CD14-positive monocyte (primary cell): Measurements from ENCODE around the gene CACNA1C. TPM values are rescaled to one million over a fixed set of nuclear protein-coding genes. Genes with fewer than 3 reads are reported as not detected.

ENCODE experiments used
- DNase-seq, 3 donors: peaks; one replicate each; pipeline ENCODE4 v3.0.0-alpha.2; 2011 to 2022
- H2AFZ ChIP-seq: 2 replicates; pipeline ENCODE4 v1.6.0; 2012; ENCODE audit warnings: mild to moderate bottlenecking, low read depth, low read length, inconsistent platforms; ENCODE audit not compliant: insufficient read depth, poor library complexity, severe bottlenecking
- H3K27ac ChIP-seq, 2 donors: 1 replicate in 1 of 2; 2 replicates in 1 of 2; pipeline ENCODE4 v1.5.1; 2012 to 2013; ENCODE audit warnings: low read length in 2 of 2, control low read depth in 1 of 2, inconsistent platforms in 1 of 2, low read depth in 1 of 2, mild to moderate bottlenecking in 1 of 2
- H3K27me3 ChIP-seq, 2 donors: one replicate each; pipeline versions ENCODE4 v1.6.0 to v1.6.1; 2011 to 2013; ENCODE audit warnings: low read length in 2 of 2; ENCODE audit not compliant: control insufficient read depth in 2 of 2, insufficient read depth in 2 of 2
- H3K36me3 ChIP-seq, 2 donors: replicated peaks in 1 of 2; 1 replicate in 1 of 2; 2 replicates in 1 of 2; pipeline versions ENCODE4 v1.5.1 to v1.6.1; 2012 to 2013; ENCODE audit warnings: low read length in 2 of 2, control low read depth in 1 of 2, inconsistent platforms in 1 of 2, mild to moderate bottlenecking in 1 of 2; ENCODE audit not compliant: insufficient read depth in 2 of 2, control insufficient read depth in 1 of 2
- H3K4me1 ChIP-seq, 2 donors: 1 replicate in 1 of 2; 2 replicates in 1 of 2; pipeline versions ENCODE4 v1.5.1 to v1.6.1; 2012 to 2013; ENCODE audit warnings: low read length in 2 of 2, control low read depth in 1 of 2, inconsistent platforms in 1 of 2, mild to moderate bottlenecking in 1 of 2, moderate library complexity in 1 of 2; ENCODE audit not compliant: insufficient read depth in 2 of 2, control insufficient read depth in 1 of 2
- H3K4me2 ChIP-seq: replicated peaks from 2 replicates; pipeline ENCODE3; 2012; ENCODE audit warnings: low read length, moderate library complexity, mild to moderate bottlenecking; ENCODE audit not compliant: poor library complexity, severe bottlenecking; ENCODE audit errors: extremely low read depth
- H3K4me3 ChIP-seq, 3 experiments: fragments of 200-600 bp in 1 of 3; sonication (generic) in 1 of 3; replicated peaks in 1 of 3; 1 replicate in 2 of 3; 2 replicates in 1 of 3; pipeline ENCODE4 v1.5.1; 2011 to 2013; ENCODE audit warnings: low read length in 3 of 3, mild to moderate bottlenecking in 3 of 3, control low read depth in 2 of 3, low read depth in 2 of 3, inconsistent platforms in 1 of 3, moderate library complexity in 1 of 3
- H3K79me2 ChIP-seq: 2 replicates; pipeline ENCODE4 v1.6.0; 2012; ENCODE audit warnings: mild to moderate bottlenecking, control low read depth, inconsistent platforms, low read length, moderate library complexity; ENCODE audit not compliant: insufficient read depth
- H3K9ac ChIP-seq: 2 replicates; pipeline ENCODE4 v1.6.0; 2017; ENCODE audit warnings: low read length, mild to moderate bottlenecking; ENCODE audit not compliant: insufficient read depth, poor library complexity, severe bottlenecking
- H3K9me3 ChIP-seq, 2 donors: replicated peaks in 1 of 2; 1 replicate in 1 of 2; 2 replicates in 1 of 2; pipeline versions ENCODE4 v1.5.1 to v1.6.1; 2012 to 2013; ENCODE audit warnings: low read length in 2 of 2, control low read depth in 1 of 2; ENCODE audit not compliant: control insufficient read depth in 1 of 2, insufficient read depth in 1 of 2
- H4K20me1 ChIP-seq: 2 replicates; pipeline ENCODE4 v1.6.0; 2012; ENCODE audit warnings: mild to moderate bottlenecking, low read length, control low read depth, moderate library complexity; ENCODE audit not compliant: insufficient read depth
- H3K27ac Mint-ChIP-seq, 7 donors: one replicate each; pipeline ENCODE4 v1.8.0; 2020; ENCODE audit warnings: mild to moderate bottlenecking in 7 of 7, mixed read lengths in 7 of 7, moderate library complexity in 6 of 7, inconsistent platforms in 2 of 7
- H3K27me3 Mint-ChIP-seq, 3 donors: one replicate each; pipeline ENCODE4 v1.8.0; 2021 to 2022; ENCODE audit warnings: low read depth in 3 of 3, mild to moderate bottlenecking in 3 of 3, mixed read lengths in 3 of 3, moderate library complexity in 3 of 3, inconsistent platforms in 1 of 3
- H3K36me3 Mint-ChIP-seq, 2 donors: one replicate each; pipeline ENCODE4 v1.8.0; 2020; ENCODE audit warnings: mixed read lengths in 2 of 2, inconsistent platforms in 1 of 2, mild to moderate bottlenecking in 1 of 2
- H3K4me1 Mint-ChIP-seq: one replicate; pipeline ENCODE4 v1.8.0; 2020; ENCODE audit warnings: mild to moderate bottlenecking, mixed read lengths
- H3K4me3 Mint-ChIP-seq, 2 donors: one replicate each; pipeline ENCODE4 v1.8.0; 2020; ENCODE audit warnings: mild to moderate bottlenecking in 2 of 2, mixed read lengths in 2 of 2, moderate library complexity in 1 of 2
- H3K9me3 Mint-ChIP-seq, 7 donors: one replicate each; pipeline ENCODE4 v1.8.0; 2020 to 2022; ENCODE audit warnings: mixed read lengths in 7 of 7, mild to moderate bottlenecking in 6 of 7, moderate library complexity in 6 of 7, inconsistent platforms in 2 of 7
- CTCF ChIP-seq: fragments of 200-600 bp; IDR thresholded peaks from one replicate; pipeline ENCODE4 v1.8.0; 2022; ENCODE audit warnings: antibody characterized with exemption, mild to moderate bottlenecking
- WGBS: methylation state at CpG from one replicate; pipeline ENCODE4 v1.1.5; 2013; ENCODE audit warnings: missing lambda C conversion rate; ENCODE audit not compliant: insufficient coverage; 5-methylcytosine and 5-hydroxymethylcytosine counted together
- intact Hi-C, 2 donors: fragments of 100-400 bp; cut with micrococcal nuclease; formaldehyde crosslinking; loops; one replicate each; pipeline versions ENCODE4 v1.15.0 to v1.15.1; 2023
- polyA plus RNA-seq, 3 donors: library from polyadenylated mRNA; depleted of rRNA in 1 of 3; unstranded in 2 of 3; stranded (reverse) in 1 of 3; fragments of 300-500 nt in 2 of 3; fragments of >200 nt in 1 of 3; fragmentation: Illumina TruSeq in 2 of 3; gene quantifications; 1 replicate in 2 of 3; 2 replicates in 1 of 3; pipeline ENCODE4 v1.2.3, GENCODE V29; 2012 to 2021

CACNA1C gene
- polyA plus RNA-seq, 3 donors: not detected

- no peak overlapping the region for H3K4me3 ChIP-seq
- H3K27me3 ChIP-seq: no peaks in the 10 kb centered on the region
- H3K4me2 ChIP-seq: no peak overlapping the region
- intact Hi-C loops: no loop called here
- no peaks in the 10 kb centered on the region for H3K79me2 ChIP-seq
- no peak overlapping the region for H2AFZ ChIP-seq
- no peaks in the 10 kb centered on the region for H3K9me3 ChIP-seq
- Mint-ChIP-seq H3K4me1 (peaks cover 79% of the 10 kb centered on the region), H3K4me3 (no peak overlapping the region), H3K27me3 (peaks cover 0 to 1% (median 0%) of the 10 kb centered on the region in 3 donors), H3K36me3 (no peaks in the 10 kb centered on the region), H3K9me3 (peaks cover 0 to 4% (median 0%) of the 10 kb centered on the region in 7 donors), H3K27ac (peak overlapping the region in 5 of 7 donors; percentile 5 to 75 (median 58))
- H3K36me3 ChIP-seq: no peaks in the 10 kb centered on the region
- peak overlapping the region in 1 of 2 donors; percentile 19 for H3K27ac ChIP-seq
- H3K4me1 ChIP-seq: peaks cover 63 to 72% of the 10 kb centered on the region in 2 donors
- WGBS: 70% methylated on average over 6 of the region's 6 CpGs
- no peak for TF ChIP-seq CTCF
- H4K20me1 ChIP-seq: no peaks in the 10 kb centered on the region
- DNase-seq: no peak
- H3K9ac ChIP-seq: no peak overlapping the region
Measured at GRCh38 chr12:2290516-2291065, 237.8 kb downstream of the CACNA1C start.

DNA sequence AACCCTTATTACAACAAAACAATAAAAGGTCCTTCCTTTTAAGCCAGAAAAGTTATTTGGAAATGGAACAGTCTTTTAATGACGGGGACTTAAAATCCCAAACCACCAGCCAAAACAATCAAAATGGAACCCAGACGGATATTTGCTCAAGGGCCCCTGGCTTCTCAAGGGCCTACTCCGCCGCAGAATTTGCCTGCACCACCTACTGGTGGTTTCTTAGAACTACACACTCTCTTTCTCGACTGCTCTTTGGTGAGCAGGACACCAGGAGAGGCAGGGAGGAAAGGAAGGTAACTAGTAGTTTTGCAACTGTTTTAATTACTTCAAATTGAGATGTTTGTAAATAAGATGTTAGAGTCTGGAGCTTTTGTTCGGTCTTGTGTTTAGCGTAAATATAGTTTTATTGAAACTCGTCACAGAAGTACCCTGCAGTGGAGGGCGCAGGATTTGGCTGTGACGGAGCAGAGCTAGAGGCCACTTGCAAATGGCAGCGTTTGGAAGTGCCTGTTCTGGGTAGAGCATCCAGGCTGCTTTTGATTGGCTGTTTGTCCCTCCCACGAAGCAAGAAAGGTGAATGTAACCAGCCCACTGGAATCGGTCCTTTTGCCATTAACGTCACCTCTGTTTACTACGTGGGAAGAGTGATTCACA, 238.5 kb downstream of the CACNA1C start:
- peak overlapping the region in 3 of 7 donors; percentile 5 to 45 (median 37) for H3K27ac Mint-ChIP-seq

More for the DNA sequence above, 238.5 kb downstream of the CACNA1C start:
- no peak overlapping the region for H3K27ac ChIP-seq
- H3K9me3 Mint-ChIP-seq: peaks cover 0 to 4% (median 0%) of the 10 kb centered on the region in 7 donors
- H3K9me3 ChIP-seq: no peaks in the 10 kb centered on the region
- H3K4me3 Mint-ChIP-seq: no peak overlapping the region
- no peaks in the 10 kb centered on the region for H3K27me3 ChIP-seq
- H3K4me1 Mint-ChIP-seq: peaks cover 83% of the 10 kb centered on the region
- 91% methylated on average over 7 of the region's 15 CpGs for WGBS
- no peaks in the 10 kb centered on the region for H4K20me1 ChIP-seq
- peaks cover 0 to 1% (median 0%) of the 10 kb centered on the region in 3 donors for H3K27me3 Mint-ChIP-seq
- H3K9ac ChIP-seq: no peak overlapping the region
- TF ChIP-seq CTCF: peak; percentile 77
- H3K4me2 ChIP-seq: no peak overlapping the region
- H2AFZ ChIP-seq: no peak overlapping the region
- DNase-seq: peak; percentile 51 to 63 (median 59)
- no peaks in the 10 kb centered on the region for H3K36me3 ChIP-seq
- no peaks in the 10 kb centered on the region for H3K79me2 ChIP-seq
- no peak overlapping the region for H3K4me3 ChIP-seq
- H3K36me3 Mint-ChIP-seq: no peaks in the 10 kb centered on the region
- H3K4me1 ChIP-seq: peaks cover 70 to 77% of the 10 kb centered on the region in 2 donors
- intact Hi-C loops: no loop called here
